ENCODE results near the gene STAT6.

Gene STAT6

DNA sequence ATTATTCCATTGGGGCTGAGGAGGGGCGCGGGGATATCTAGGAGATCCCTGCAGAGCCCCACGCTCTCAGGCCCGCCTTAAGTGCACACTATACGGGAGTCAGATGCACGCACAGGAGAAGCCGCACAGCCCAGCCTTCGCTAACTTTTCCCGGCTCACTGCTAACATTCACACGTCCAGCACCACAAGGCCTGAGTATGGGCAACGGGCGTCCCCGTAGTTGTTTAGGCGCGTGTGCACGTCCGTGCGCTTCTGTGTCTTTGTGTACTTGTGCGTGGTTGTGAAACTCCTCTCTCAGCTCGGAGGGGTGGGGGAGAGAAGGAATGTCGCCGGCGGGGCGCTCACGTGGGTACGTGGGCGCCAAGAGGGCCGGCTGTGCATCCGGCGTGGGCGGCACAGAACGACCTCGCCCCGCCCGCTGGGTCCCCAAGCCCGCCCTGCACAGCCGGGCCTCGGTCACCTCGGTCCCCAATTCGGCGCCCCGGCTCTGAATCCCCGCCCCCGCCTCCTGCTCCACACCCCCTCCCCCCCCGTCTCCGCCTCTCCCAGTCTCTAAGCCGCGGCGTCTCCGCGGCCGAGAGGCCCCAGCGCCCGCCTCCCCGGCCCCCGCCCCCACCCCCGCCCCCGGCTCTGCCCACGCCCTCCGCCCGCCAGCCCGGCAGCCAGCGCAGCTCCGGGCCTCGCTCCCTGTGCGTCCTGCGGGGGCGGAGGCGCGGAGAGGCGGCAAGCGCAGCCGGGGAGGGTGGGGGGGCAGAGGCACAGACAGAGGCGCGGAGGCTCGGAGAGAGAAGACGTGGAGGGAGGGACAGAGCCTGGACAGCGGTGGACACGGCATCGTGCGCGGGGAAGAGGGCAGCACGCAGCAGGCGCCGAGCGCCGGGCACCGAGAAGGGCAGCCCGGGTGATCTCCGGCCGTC is 22.6 kb downstream of the STAT6 start, which contains the start of gene NAB2 (continued):
- TF ChIP-seq ZNF473 (tag by site-specific recombination; IDR thresholded peaks at IDR 0.05) (no peak), KLF9 (tag by site-specific recombination; IDR thresholded peaks at IDR 0.05; ENCODE audit: low read depth) (peak; percentile 39), ZNF529 (tag by site-specific recombination; IDR thresholded peaks at IDR 0.05; ENCODE audit: insufficient replicate concordance) (no peak), ZNF112 (tag by site-specific recombination; IDR thresholded peaks at IDR 0.05) (no peak), ZNF488 (tag by site-specific recombination; IDR thresholded peaks at IDR 0.05) (no peak), KLF8 (tag by site-specific recombination; IDR thresholded peaks at IDR 0.05) (peak; percentile 79), ZNF132 (tag by site-specific recombination; IDR thresholded peaks at IDR 0.05; ENCODE audit: borderline replicate concordance) (no peak), SALL2 (tag by site-specific recombination; IDR thresholded peaks at IDR 0.05; ENCODE audit: borderline replicate concordance) (no peak; the same call in 1 of the 2 replicates), ZEB2 (tag by site-specific recombination; IDR thresholded peaks at IDR 0.05) (peak; percentile 63; the same call in 1 of the 2 replicates), ZNF266 (tag by site-specific recombination; IDR thresholded peaks at IDR 0.05; ENCODE audit: low read depth) (no peak), ZNF311 (tag by site-specific recombination; IDR thresholded peaks at IDR 0.05; ENCODE audit: borderline replicate concordance) (no peak), ZNF610 (tag by site-specific recombination; IDR thresholded peaks at IDR 0.05; ENCODE audit: borderline replicate concordance) (no peak), OVOL3 (tag by site-specific recombination; IDR thresholded peaks at IDR 0.05) (no peak), ZNF366 (tag by site-specific recombination; conservative IDR thresholded peaks at IDR 0.05) (peak; percentile 71), EGR2 (tag by site-specific recombination; IDR thresholded peaks at IDR 0.05; ENCODE audit: low read depth) (peak; percentile 93), ZNF701 (tag by site-specific recombination; IDR thresholded peaks at IDR 0.05) (no peak), PATZ1 (tag by site-specific recombination; IDR thresholded peaks at IDR 0.05) (peak; percentile 7; the same call in 1 of the 2 replicates), ZNF24 (tag by site-specific recombination; IDR thresholded peaks at IDR 0.05) (peak; percentile 44; the same call in 1 of the 2 replicates), ZFP41 (tag by site-specific recombination; IDR thresholded peaks at IDR 0.05; ENCODE audit: borderline replicate concordance) (no peak), GLI4 (tag by site-specific recombination; IDR thresholded peaks at IDR 0.05) (peak; percentile 86), ZFHX2 (tag by site-specific recombination; conservative IDR thresholded peaks at IDR 0.05) (peak; percentile 95), REPIN1 (tag by site-specific recombination; IDR thresholded peaks at IDR 0.05; ENCODE audit: low read depth) (peak; percentile 64; the same call in 1 of the 2 replicates), GFI1B (tag by site-specific recombination; IDR thresholded peaks at IDR 0.05) (no peak), ZNF585B (tag by site-specific recombination; IDR thresholded peaks at IDR 0.05) (no peak), ZNF549 (tag by site-specific recombination; IDR thresholded peaks at IDR 0.05) (no peak), ZNF501 (tag by site-specific recombination; IDR thresholded peaks at IDR 0.05) (0 out of 2 replicates have a peak, but pooled peaks have one; percentile 67), ZNF133 (tag by site-specific recombination; IDR thresholded peaks at IDR 0.05) (no peak)
- TF ChIP-seq, protein P1, sequence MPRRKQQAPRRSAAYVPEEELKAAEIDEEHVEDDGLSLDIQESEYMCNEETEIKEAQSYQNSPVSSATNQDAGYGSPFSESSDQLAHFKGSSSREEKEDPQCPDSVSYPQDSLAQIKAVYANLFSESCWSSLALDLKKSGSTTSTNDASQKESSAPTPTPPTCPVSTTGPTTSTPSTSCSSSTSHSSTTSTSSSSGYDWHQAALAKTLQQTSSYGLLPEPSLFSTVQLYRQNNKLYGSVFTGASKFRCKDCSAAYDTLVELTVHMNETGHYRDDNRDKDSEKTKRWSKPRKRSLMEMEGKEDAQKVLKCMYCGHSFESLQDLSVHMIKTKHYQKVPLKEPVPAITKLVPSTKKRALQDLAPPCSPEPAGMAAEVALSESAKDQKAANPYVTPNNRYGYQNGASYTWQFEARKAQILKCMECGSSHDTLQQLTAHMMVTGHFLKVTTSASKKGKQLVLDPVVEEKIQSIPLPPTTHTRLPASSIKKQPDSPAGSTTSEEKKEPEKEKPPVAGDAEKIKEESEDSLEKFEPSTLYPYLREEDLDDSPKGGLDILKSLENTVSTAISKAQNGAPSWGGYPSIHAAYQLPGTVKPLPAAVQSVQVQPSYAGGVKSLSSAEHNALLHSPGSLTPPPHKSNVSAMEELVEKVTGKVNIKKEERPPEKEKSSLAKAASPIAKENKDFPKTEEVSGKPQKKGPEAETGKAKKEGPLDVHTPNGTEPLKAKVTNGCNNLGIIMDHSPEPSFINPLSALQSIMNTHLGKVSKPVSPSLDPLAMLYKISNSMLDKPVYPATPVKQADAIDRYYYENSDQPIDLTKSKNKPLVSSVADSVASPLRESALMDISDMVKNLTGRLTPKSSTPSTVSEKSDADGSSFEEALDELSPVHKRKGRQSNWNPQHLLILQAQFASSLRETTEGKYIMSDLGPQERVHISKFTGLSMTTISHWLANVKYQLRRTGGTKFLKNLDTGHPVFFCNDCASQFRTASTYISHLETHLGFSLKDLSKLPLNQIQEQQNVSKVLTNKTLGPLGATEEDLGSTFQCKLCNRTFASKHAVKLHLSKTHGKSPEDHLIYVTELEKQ (tag by site-specific recombination; IDR thresholded peaks at IDR 0.05; ENCODE audit: borderline replicate concordance), result no peak
- TF ChIP-seq, protein P2, sequence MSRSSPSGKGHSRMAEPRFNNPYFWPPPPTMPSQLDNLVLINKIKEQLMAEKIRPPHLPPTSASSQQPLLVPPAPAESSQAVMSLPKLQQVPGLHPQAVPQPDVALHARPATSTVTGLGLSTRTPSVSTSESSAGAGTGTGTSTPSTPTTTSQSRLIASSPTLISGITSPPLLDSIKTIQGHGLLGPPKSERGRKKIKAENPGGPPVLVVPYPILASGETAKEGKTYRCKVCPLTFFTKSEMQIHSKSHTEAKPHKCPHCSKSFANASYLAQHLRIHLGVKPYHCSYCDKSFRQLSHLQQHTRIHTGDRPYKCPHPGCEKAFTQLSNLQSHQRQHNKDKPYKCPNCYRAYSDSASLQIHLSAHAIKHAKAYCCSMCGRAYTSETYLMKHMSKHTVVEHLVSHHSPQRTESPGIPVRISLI (tag by site-specific recombination; IDR thresholded peaks at IDR 0.05), result no peak
- TF ChIP-seq, protein P3, sequence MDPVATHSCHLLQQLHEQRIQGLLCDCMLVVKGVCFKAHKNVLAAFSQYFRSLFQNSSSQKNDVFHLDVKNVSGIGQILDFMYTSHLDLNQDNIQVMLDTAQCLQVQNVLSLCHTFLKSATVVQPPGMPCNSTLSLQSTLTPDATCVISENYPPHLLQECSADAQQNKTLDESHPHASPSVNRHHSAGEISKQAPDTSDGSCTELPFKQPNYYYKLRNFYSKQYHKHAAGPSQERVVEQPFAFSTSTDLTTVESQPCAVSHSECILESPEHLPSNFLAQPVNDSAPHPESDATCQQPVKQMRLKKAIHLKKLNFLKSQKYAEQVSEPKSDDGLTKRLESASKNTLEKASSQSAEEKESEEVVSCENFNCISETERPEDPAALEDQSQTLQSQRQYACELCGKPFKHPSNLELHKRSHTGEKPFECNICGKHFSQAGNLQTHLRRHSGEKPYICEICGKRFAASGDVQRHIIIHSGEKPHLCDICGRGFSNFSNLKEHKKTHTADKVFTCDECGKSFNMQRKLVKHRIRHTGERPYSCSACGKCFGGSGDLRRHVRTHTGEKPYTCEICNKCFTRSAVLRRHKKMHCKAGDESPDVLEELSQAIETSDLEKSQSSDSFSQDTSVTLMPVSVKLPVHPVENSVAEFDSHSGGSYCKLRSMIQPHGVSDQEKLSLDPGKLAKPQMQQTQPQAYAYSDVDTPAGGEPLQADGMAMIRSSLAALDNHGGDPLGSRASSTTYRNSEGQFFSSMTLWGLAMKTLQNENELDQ (tag by site-specific recombination; IDR thresholded peaks at IDR 0.05; ENCODE audit: low read depth), result no peak
